Cardiac muscle cell (in vitro differentiated cells and primary cell): ENCODE measurements around the gene SLC35G3. TPM values are rescaled to one million over a fixed set of nuclear protein-coding genes. Genes with fewer than 3 reads are reported as not detected.
A peak's percentile ranks its signal among the peaks of the same experiment; 100 is the strongest.

Source experiments
- DNase-seq, 2 donors: peaks; one replicate each; pipeline versions ENCODE4 v3.0.0 to v3.0.0-alpha.2; 2010 to 2017; ENCODE audit warnings: low read depth in 1 of 2, low spot score in 1 of 2
- H3K27ac ChIP-seq: fragments of 200-600 bp; sonication (generic); 2 replicates; pipeline ENCODE4 v1.5.1; 2016
- H3K27me3 ChIP-seq: fragments of 200-600 bp; sonication (generic); 2 replicates; pipeline ENCODE4 v1.6.0; 2016; ENCODE audit warnings: control low read depth
- H3K36me3 ChIP-seq: fragments of 200-600 bp; sonication (generic); 2 replicates; pipeline ENCODE4 v1.5.1; 2016; ENCODE audit warnings: control low read depth
- H3K4me1 ChIP-seq: fragments of 200-600 bp; sonication (generic); 2 replicates; pipeline ENCODE4 v1.8.1; 2017; ENCODE audit warnings: low read depth, mild to moderate bottlenecking, mixed run types
- H3K4me3 ChIP-seq: fragments of 200-600 bp; sonication (generic); 2 replicates; pipeline ENCODE4 v1.5.1; 2016; ENCODE audit warnings: mild to moderate bottlenecking
- H3K9me3 ChIP-seq: fragments of 200-600 bp; sonication (generic); 2 replicates; pipeline ENCODE4 v1.5.1; 2017; ENCODE audit warnings: low read depth, mild to moderate bottlenecking, control low read depth
- CTCF ChIP-seq: IDR thresholded peaks from 2 replicates; pipeline ENCODE4 v1.5.1; 2012; ENCODE audit warnings: low read depth, mild to moderate bottlenecking, low read length
- polyA plus RNA-seq: library from polyadenylated mRNA; unstranded; fragments of >200 nt; fragmentation: Nextera tagmentation; extraction: Ambion mirVana; gene quantifications from 2 replicates; pipeline ENCODE4 v1.2.1, GENCODE V29; 2016
- total RNA-seq: library from RNA; depleted of rRNA; stranded (reverse); fragments of >200 nt; gene quantifications from 2 replicates; pipeline ENCODE4 v1.2.3, GENCODE V29; 2016

Gene SLC35G3
- total and polyA plus RNA-seq, 2 experiments from 2014 or later: 0.65 TPM; not detected in 1

GRCh38 chr17:35144840-35145239, 49.4 kb downstream of the SLC35G3 start:
- H3K36me3 ChIP-seq: peaks cover 2% of the 10 kb centered on the region
- peaks cover 26% of the 10 kb centered on the region for H3K4me1 ChIP-seq
- peak overlapping the region; percentile 99 for H3K27ac ChIP-seq
- no peak for DNase-seq
- no peak overlapping the region for H3K4me3 ChIP-seq
- H3K27me3 ChIP-seq: no peaks in the 10 kb centered on the region
- no peak for TF ChIP-seq CTCF
- H3K9me3 ChIP-seq: no peaks in the 10 kb centered on the region

Other genes with a start within 250 kb of the SLC35G3 start
- gene CCT6B, start 232.9 kb downstream of the SLC35G3 start, total RNA-seq: 4.8 and 5.6 TPM in 2 replicates
- gene CCT6B, start 232.9 kb downstream of the SLC35G3 start, polyA plus RNA-seq: 4.7 and 5.6 TPM in 2 replicates
- 11.5 and 19.0 TPM in 2 replicates for gene ZNF830, start 232.9 kb downstream of the SLC35G3 start, total RNA-seq
- gene ZNF830, start 232.9 kb downstream of the SLC35G3 start, polyA plus RNA-seq: 20.4 and 20.9 TPM in 2 replicates
- 48.9 and 85.5 TPM in 2 replicates for gene LIG3, start 213.9 kb downstream of the SLC35G3 start, total RNA-seq
- gene LIG3, start 213.9 kb downstream of the SLC35G3 start, polyA plus RNA-seq: 27.9 and 37.7 TPM in 2 replicates
- gene RFFL, start 130.7 kb downstream of the SLC35G3 start, total RNA-seq: 8.6 and 22.3 TPM in 2 replicates
- gene RFFL, start 130.7 kb downstream of the SLC35G3 start, polyA plus RNA-seq: 3.7 and 4.9 TPM in 2 replicates
- 4.9 and 5.8 TPM in 2 replicates for gene RAD51D, start 74.5 kb downstream of the SLC35G3 start, total RNA-seq
- 14.0 and 15.1 TPM in 2 replicates for gene RAD51D, start 74.5 kb downstream of the SLC35G3 start, polyA plus RNA-seq
- not detected in 2 replicates for gene FNDC8, start 72.8 kb downstream of the SLC35G3 start, total RNA-seq
- 0.27 TPM in 1 of 2 replicates, not detected in the other for gene FNDC8, start 72.8 kb downstream of the SLC35G3 start, polyA plus RNA-seq
- gene NLE1, start 52.1 kb downstream of the SLC35G3 start, total RNA-seq: 19.9 and 20.9 TPM in 2 replicates
- gene NLE1, start 52.1 kb downstream of the SLC35G3 start, polyA plus RNA-seq: 11.4 and 12.0 TPM in 2 replicates
- gene UNC45B, start 46.6 kb downstream of the SLC35G3 start, total RNA-seq: 238 and 241 TPM in 2 replicates
- gene UNC45B, start 46.6 kb downstream of the SLC35G3 start, polyA plus RNA-seq: 174 and 197 TPM in 2 replicates
- 6.2 and 8.3 TPM in 2 replicates for gene SLFN5, start 48.7 kb upstream of the SLC35G3 start, total RNA-seq
- gene SLFN5, start 48.7 kb upstream of the SLC35G3 start, polyA plus RNA-seq: 2.7 and 8.9 TPM in 2 replicates
- not detected in 2 replicates for gene SLFN11, start 179.2 kb upstream of the SLC35G3 start, total RNA-seq
- not detected in 2 replicates for gene SLFN11, start 179.2 kb upstream of the SLC35G3 start, polyA plus RNA-seq
- 0.81 and 1.0 TPM in 2 replicates for gene SLFN12, start 238.1 kb upstream of the SLC35G3 start, total RNA-seq
- 0.18 and 0.46 TPM in 2 replicates for gene SLFN12, start 238.1 kb upstream of the SLC35G3 start, polyA plus RNA-seq